Activated CD4-positive, alpha-beta T cell treated with anti-CD3 and anti-CD28 coated beads for 36 hours (primary cell): ENCODE measurements around the gene SRMS. TPM values are rescaled to one million over a fixed set of nuclear protein-coding genes. Genes with fewer than 3 reads are reported as not detected.

Experiments used
- ATAC-seq: fragments of 200-7000 bp; cut with Tn5 transposase; one replicate; pipeline ENCODE4 v1.10.0; 2021; ENCODE audit warnings: mild to moderate bottlenecking, moderate library complexity
- CTCF ChIA-PET: fragments of 350-600 bp; sonication (Branson Sonifier 250); formaldehyde crosslinking; loops from one replicate; lab custom pipeline; 2021; ENCODE audit warnings: antibody characterized with exemption; lab: Charles Lee
- POLR2A ChIA-PET: fragments of 350-600 bp; sonication (Branson Sonifier 250); formaldehyde crosslinking; loops from one replicate; lab custom pipeline; 2021; ENCODE audit warnings: antibody characterized with exemption, inconsistent platforms; lab: Charles Lee
- DNase-seq: peaks from one replicate; pipeline ENCODE4 v3.0.0-alpha.2; 2020
- H3K27ac Mint-ChIP-seq: one replicate; pipeline ENCODE4 v1.8.0; 2021; ENCODE audit warnings: mixed read lengths
- H3K27me3 Mint-ChIP-seq: one replicate; pipeline ENCODE4 v1.8.0; 2021; ENCODE audit warnings: mixed read lengths
- H3K36me3 Mint-ChIP-seq: one replicate; pipeline ENCODE4 v1.8.0; 2021; ENCODE audit warnings: low read depth, mixed read lengths
- H3K4me1 Mint-ChIP-seq: one replicate; pipeline ENCODE4 v1.8.0; 2021; ENCODE audit warnings: mixed read lengths
- H3K4me3 Mint-ChIP-seq: one replicate; pipeline ENCODE4 v1.8.0; 2021; ENCODE audit warnings: mild to moderate bottlenecking, moderate library complexity, mixed read lengths
- H3K9me3 Mint-ChIP-seq: one replicate; pipeline ENCODE4 v1.8.0; 2021; ENCODE audit warnings: low read depth, mixed read lengths
- intact Hi-C, 2 experiments: fragments of 100-400 bp; cut with DNase I in 1 of 2; cut with micrococcal nuclease in 1 of 2; formaldehyde crosslinking; loops; one replicate each; pipeline versions ENCODE4 v1.14.2 to v1.15.1; 2022 to 2024; cut with DNase I, micrococcal nuclease
- total RNA-seq, 2 experiments: library from RNA; stranded (reverse); gene quantifications; one replicate each; pipeline ENCODE4 v1.2.3, GENCODE V29; 2021

The SRMS gene
- total RNA-seq, 2 experiments from 2014 or later, result not detected

DNA sequence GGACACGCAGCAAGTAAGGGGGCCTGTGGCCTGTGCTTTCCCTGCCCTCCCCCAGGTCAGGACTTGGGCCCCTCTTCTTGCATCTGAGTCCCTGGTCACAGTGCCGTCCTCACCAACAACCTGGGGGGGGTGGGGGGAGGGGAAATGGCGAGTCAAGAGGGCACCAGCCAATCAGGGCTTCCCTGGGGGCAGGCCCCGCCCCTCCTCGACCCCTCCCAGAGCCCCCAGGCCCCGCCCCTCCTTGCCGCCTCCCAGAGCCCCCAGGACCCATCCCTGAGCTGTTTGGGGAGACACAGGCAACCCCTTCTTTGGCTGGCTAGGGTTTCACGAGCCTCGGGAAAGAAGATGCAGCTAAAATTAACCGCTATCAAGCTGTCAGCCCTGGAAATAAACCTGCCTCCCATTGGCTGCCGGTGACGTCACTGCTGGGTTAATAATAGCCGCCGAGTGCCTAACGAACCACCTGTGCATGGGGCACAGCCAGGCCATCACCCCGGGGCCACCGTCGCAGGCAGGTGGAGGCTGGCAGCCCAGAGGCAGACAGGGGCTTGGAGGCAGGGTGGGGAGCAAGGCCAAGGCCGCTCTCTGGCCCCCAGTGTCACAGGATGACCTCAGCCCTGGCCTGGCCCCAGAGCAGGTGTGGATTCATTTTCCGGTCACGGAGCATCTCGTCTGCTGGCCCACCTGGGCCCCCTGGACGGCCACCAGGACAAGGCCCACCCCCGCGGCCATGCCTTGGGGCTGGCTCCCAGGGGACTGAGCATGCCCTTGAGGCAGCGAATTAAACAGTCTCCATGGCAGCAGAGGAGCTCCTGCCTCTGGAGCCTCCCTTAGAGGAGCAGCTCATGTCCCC, 45.5 kb downstream of the SRMS start:
- peaks cover 7% of the 10 kb centered on the region for H3K9me3 Mint-ChIP-seq
- peaks cover 3% of the 10 kb centered on the region for H3K4me1 Mint-ChIP-seq
- no peak overlapping the region for H3K4me3 Mint-ChIP-seq
- peaks cover 17% of the 10 kb centered on the region for H3K27me3 Mint-ChIP-seq
- POLR2A ChIA-PET, result no interaction called here
- CTCF ChIA-PET, result interaction anchor here (1.5 kb wide), 1 partner anchor 20 kb away, joined by 4 read pairs; no protein-coding TSS in a partner anchor
- no peaks in the 10 kb centered on the region for H3K36me3 Mint-ChIP-seq
- ATAC-seq, result no peak
- intact Hi-C loops, result no loop called here
- no peak for DNase-seq
- H3K27ac Mint-ChIP-seq, result no peak overlapping the region

DNA sequence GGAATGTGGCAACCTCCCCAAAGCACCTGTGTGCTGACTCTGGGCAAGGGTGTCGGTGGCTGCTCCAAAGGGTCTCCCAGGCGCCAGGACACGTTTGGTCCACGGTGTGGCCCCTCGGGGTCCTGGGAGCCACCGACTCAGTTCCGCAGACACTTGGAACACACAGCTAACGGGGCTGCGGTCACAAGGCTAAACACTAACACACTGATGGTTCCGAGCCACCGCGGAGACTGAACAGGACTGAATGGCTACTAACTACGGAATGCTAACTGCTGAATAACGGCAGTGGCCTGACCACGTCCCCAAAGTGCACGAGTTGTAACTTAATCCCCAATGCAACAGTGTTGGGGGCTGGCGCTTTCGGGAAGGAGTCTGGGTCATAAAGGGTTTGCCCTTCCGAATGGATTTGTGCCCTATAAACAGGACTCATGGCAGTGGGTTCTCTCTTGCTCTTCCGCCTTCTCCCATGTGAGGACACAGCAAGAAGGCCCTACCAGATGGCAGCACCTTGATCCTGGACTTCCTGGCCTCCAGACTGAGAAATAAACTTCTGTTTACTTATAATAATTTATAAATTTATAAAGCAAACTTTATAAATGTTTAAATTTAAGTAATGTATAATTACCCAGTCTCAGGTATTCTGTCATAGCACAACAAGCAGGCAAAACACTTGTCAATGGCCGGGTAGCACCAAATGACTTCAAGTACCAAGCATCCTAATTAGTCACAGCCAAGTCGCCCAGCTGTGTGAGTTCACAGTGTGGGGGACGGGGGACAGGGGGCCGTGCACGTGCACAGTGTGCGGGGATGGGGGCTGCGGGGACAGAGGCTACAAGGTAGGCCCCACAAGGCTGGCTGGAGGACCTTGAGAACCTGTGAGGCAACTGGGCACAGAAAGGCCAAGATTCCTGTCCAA, 46.4 kb downstream of the SRMS start:
- Mint-ChIP-seq H3K4me1 (peaks cover 1% of the 10 kb centered on the region), H3K4me3 (no peak overlapping the region), H3K27ac (no peak overlapping the region), H3K27me3 (peaks cover 20% of the 10 kb centered on the region), H3K36me3 (no peaks in the 10 kb centered on the region), H3K9me3 (peaks cover 7% of the 10 kb centered on the region)
- POLR2A ChIA-PET, result no interaction called here
- CTCF ChIA-PET, result no interaction called here
- DNase-seq (no peak), ATAC-seq (no peak)
- intact Hi-C loops, result no loop called here

DNA sequence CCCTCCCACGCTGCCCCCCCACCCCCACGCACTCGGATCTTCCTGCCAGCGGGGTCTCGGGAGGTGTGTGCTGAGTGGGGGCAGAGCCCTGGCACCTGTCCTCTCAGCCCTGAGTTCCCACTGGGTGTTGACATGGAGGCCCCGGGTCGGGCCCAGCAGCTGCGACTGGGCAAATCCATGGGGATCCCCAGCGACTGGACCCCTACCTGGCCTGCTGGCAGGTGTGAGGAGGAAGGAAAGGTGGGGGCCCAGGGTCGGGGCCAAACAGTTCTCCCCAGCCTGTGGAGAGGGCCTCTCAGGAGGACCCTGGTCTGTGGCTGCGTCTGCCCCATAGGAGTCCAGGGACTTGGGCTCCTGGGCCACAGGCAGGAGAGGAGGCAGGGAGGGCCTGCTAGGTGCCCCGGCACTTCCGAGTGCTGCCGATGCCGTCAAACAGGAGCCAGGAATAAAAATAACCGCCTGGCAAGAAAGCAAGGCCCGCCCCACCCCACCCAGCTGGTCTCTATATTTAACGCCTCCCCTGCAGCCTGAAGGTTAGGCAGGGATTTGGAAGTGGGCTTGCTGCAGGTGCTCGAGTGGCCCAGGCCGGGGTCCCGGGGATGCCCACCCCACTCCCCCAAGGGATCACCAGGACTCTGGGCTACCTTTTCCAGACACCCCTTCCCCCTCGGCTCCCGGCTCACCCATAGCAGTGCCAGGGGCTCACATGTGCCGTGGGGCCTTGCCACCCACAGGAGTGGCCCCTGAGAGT, 47.2 kb downstream of the SRMS start:
- intact Hi-C loops, result no loop called here
- ChIA-PET CTCF (no interaction called here), POLR2A (no interaction called here)
- no peak overlapping the region for H3K27ac Mint-ChIP-seq
- no peak overlapping the region for H3K4me3 Mint-ChIP-seq
- H3K36me3 Mint-ChIP-seq, result no peaks in the 10 kb centered on the region
- no peak for DNase-seq
- peaks cover 7% of the 10 kb centered on the region for H3K9me3 Mint-ChIP-seq
- peaks cover 20% of the 10 kb centered on the region for H3K27me3 Mint-ChIP-seq
- peaks cover 2% of the 10 kb centered on the region for H3K4me1 Mint-ChIP-seq
- ATAC-seq, result no peak

DNA sequence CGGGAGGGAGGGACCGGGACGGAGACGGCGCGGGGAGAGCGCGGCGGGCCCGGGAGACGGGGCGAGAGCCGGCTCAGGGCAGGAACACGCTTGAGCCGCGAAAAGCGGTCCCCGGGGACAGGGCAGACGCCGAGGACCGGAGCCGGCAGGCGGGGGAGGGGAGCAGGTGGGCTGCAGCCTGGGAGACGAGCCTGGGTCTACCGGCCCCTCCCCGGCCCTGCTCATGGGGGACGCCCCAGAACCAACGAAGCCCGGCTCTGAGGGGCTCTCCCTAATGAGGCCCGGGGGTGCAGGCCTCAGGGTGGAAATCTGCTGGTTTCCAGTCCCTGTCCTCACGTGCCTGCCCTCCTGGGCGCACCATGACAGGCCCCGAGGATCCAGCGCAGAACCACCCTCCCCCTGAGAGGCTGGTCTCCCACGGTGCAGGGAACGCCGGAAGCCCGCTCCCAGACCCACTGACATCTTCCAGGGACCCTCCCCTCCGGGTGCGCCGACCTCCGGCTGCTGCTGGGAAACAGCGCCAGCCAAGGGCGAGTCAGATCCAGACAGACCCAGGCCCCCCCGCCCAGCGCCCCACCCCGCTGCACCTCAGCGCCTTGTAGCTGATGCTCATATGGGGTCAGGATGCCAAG, 48.1 kb downstream of the SRMS start:
- no peak for DNase-seq
- H3K4me3 Mint-ChIP-seq, result no peak overlapping the region
- no peak overlapping the region for H3K27ac Mint-ChIP-seq
- POLR2A ChIA-PET, result no interaction called here
- no peak for ATAC-seq
- H3K9me3 Mint-ChIP-seq, result no peaks in the 10 kb centered on the region
- no peaks in the 10 kb centered on the region for H3K36me3 Mint-ChIP-seq
- H3K27me3 Mint-ChIP-seq, result peaks cover 14% of the 10 kb centered on the region
- CTCF ChIA-PET, result no interaction called here
- peaks cover 2% of the 10 kb centered on the region for H3K4me1 Mint-ChIP-seq
- intact Hi-C loops, result no loop called here

DNA sequence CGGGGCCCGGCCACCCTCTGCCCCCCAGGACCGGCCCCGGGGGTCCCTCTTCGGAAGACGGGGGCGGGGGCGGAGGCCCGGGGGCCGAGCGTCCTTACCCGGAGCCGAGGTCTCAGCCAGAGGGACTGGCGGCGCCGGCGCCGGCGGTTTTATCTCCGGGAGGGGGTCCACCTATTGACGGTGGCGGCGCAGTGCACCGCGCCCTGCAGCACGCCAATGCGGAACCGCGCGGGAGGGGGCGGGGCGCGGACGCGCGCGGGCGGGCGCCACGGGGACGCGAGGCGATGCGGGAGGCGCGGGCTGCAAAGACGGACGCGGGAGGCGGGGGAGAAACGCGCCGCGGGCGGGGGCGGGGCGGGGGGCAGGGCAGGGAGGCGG, 48.6 kb downstream of the SRMS start, which contains the start of gene EEF1A2:
Gene EEF1A2 (minus strand): TSS at position 124 of the 378 bp plus-strand sequence. CDS start 1,320 bp downstream, outside the sequence.
- no peaks in the 10 kb centered on the region for H3K36me3 Mint-ChIP-seq
- ChIA-PET CTCF (no interaction called here), POLR2A (no interaction called here)
- peaks cover 12% of the 10 kb centered on the region for H3K27me3 Mint-ChIP-seq
- H3K4me3 Mint-ChIP-seq, result no peak within 1 kb of the TSS
- intact Hi-C loops, result no loop called here
- DNase-seq, result peak; percentile 50
- no peaks in the 10 kb centered on the region for H3K9me3 Mint-ChIP-seq
- ATAC-seq, result no peak
- H3K4me1 Mint-ChIP-seq, result peaks cover 2% of the 10 kb centered on the region
- H3K27ac Mint-ChIP-seq, result no peak within 1 kb of the TSS

GRCh38 chr20:63497946-63498935, 49.3 kb downstream of the SRMS start:
- ATAC-seq, result no peak
- intact Hi-C loops, result loop anchor here in 1 of 2 experiments (2.0 kb wide), 1 partner anchor 23 kb away; the partner anchor contains the start of gene PPDPF
- POLR2A ChIA-PET, result no interaction called here
- CTCF ChIA-PET, result interaction anchor here (0.5 to 0.6 kb wide), 2 partner anchors 283 to 689 kb away, joined by 3 to 4 read pairs; no protein-coding TSS in a partner anchor
- no peak overlapping the region for H3K27ac Mint-ChIP-seq
- no peaks in the 10 kb centered on the region for H3K9me3 Mint-ChIP-seq
- H3K4me3 Mint-ChIP-seq, result no peak overlapping the region
- H3K4me1 Mint-ChIP-seq, result peaks cover 2% of the 10 kb centered on the region
- no peak for DNase-seq
- H3K27me3 Mint-ChIP-seq, result peaks cover 12% of the 10 kb centered on the region
- H3K36me3 Mint-ChIP-seq, result no peaks in the 10 kb centered on the region

- ChIA-PET POLR2A (no interaction called here), CTCF (interaction anchor here (0.5 to 1.7 kb wide), 9 partner anchors 9 to 705 kb away, joined by 3 to 5 read pairs (median 3); no protein-coding TSS in a partner anchor)
- Mint-ChIP-seq H3K4me3 (no peak overlapping the region), H3K36me3 (no peaks in the 10 kb centered on the region), H3K27ac (no peak overlapping the region), H3K9me3 (no peaks in the 10 kb centered on the region), H3K4me1 (peaks cover 2% of the 10 kb centered on the region), H3K27me3 (peaks cover 12% of the 10 kb centered on the region)
- intact Hi-C loops, result loop anchor here in 1 of 2 experiments (2.0 kb wide), 1 partner anchor 23 kb away; the partner anchor contains the start of gene PPDPF
- DNase-seq (no peak), ATAC-seq (no peak)
Measured at GRCh38 chr20:63497138-63497945, 50.2 kb downstream of the SRMS start.

- ATAC-seq, result peak; percentile 16
- CTCF ChIA-PET, result interaction anchor here (0.5 to 1.7 kb wide), 14 partner anchors 8 to 705 kb away, joined by 3 to 7 read pairs (median 3); partner anchors contain the start of gene PTK6
- Mint-ChIP-seq H3K36me3 (no peaks in the 10 kb centered on the region), H3K4me3 (peak overlapping the region; percentile 43), H3K27me3 (peaks cover 14% of the 10 kb centered on the region), H3K27ac (no peak overlapping the region), H3K9me3 (no peaks in the 10 kb centered on the region), H3K4me1 (peaks cover 2% of the 10 kb centered on the region)
- POLR2A ChIA-PET, result interaction anchor here (0.8 kb wide), 1 partner anchor 192 kb away, joined by 3 read pairs; no protein-coding TSS in a partner anchor
- DNase-seq, result no peak
- intact Hi-C loops, result loop anchor here (1.0 to 2.0 kb wide), 3 partner anchors 24 to 41 kb away; partner anchors contain the start of genes PPDPF (in 2 of the 2) and PTK6 (in 1 of the 2)
Measured at GRCh38 chr20:63496596-63497120, 50.9 kb downstream of the SRMS start.
